GM18505 (cell line): ENCODE data around the gene DZIP1L.
"Not testable (repeated sequence)": the region's sequence is repeated elsewhere in the genome, so short reads cannot be mapped to it uniquely, and the experiment has no call there.

Experiments
- ATAC-seq: cut with Tn5 transposase; IDR thresholded peaks from one replicate; pipeline ENCODE4 v1.9.1; 2021; ENCODE audit not compliant: unreplicated experiment
- POLR2A ChIP-seq: IDR thresholded peaks from 4 replicates; pipeline ENCODE4 v1.6.1; 2011; ENCODE audit warnings: borderline replicate concordance; ENCODE audit not compliant: insufficient read depth, insufficient read length; ENCODE audit errors: extremely low read depth

The DZIP1L gene

DNA sequence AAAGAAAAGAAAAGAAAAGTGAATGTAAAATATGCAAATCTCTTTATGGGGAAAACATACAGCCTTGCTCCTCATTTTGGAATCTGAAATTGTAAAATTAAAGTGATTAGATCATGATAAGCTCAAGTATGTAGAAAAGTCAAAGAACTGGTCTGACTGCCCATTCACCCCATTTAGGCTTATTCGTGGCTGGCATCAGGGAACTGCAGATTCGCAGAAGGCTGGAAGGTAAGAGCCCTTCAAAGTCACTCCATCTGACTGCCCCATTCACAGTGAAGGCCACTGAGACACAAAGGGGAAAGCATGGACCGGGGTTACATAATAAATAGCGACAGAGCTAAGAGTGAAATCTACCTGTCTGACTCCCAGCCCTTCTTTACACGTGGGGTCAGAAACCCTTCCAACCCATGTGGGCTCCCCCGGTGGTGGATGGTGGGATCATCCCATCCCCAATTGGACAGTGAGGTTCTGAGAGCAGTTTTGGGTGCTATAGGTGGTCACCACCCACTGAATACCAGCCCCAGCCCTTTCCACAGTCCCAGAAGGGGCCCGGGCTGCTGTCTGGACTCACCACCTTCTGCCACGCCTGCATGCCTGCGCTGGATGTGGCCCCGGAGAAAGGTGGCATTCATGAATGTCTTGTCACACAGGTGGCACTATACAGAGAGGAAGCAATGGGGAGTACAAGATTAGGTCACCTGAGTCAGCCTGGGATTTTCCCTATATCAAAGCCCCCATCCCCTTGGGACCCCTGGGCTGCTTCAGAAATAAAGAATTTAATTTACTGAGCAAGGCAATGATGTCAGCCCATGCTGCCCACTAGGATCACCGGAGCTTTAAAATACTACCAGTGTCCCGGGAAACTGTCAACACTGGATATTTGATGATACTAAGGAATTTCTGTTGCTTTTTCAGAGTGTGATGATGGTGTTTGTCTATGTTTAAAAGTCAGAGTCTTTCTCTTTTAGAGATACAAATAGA is 17.9 kb downstream of the DZIP1L start:
- no peak for TF ChIP-seq POLR2A
- ATAC-seq = peak; percentile 66

DNA sequence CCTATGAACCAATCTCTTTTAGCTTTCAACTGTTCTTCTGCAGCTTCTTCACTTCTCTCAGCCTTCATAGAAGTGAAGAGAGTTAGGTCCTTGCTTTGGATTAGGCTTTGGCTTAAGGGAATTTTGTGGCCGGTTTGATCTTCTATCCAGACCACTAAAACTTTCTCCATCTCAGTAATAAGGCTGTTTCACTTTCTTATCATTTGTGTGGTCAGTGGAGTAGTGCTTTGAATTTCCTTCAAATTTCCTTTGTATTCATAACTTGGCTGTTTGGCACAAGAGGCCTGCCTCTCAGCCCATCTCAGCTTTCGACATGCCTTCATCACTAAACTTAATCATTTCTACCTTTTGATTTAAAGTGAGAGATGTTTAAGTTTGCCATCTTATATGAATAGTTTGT is 21.7 kb downstream of the DZIP1L start:
- TF ChIP-seq POLR2A = no peak
- no peak for ATAC-seq

DNA sequence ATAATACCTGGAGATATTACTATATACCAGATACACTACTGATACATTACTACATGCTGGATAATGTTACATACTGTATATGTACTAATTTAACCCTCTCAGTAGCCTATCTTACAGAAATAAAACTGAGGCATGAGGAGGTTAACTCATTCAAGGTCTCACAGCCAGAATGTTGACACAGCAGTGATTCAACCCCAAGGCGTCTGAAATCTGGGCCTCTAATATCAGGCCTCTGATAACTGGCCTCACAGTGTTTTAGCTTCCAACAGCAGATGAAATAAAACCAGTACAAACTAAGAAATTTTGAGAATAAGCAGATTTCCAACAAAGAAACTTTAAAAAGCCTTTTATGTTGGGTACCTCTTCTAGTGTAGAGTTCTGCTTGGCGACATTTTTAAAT is 23.4 kb downstream of the DZIP1L start:
- no peak for ATAC-seq
- TF ChIP-seq POLR2A = no peak

DNA sequence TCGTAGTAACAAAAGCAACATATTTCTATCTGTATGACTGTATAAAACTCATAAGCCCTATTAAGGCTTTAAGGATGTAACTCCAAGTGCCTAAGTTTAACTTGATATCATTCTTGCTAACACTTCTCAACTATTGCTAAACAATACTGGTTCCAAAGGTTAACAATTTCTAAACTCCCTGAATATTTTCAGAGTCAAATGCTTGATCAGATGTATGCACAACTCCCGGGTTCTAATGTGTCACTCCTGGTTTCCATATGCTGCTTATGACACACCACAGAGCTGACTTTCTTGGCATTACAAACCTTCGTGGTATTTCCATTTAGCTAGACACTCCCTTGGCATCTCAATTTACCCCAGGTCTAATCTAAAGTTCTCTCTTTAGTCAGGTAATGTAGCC is 26.3 kb downstream of the DZIP1L start:
- no peak for ATAC-seq
- no peak for TF ChIP-seq POLR2A

DNA sequence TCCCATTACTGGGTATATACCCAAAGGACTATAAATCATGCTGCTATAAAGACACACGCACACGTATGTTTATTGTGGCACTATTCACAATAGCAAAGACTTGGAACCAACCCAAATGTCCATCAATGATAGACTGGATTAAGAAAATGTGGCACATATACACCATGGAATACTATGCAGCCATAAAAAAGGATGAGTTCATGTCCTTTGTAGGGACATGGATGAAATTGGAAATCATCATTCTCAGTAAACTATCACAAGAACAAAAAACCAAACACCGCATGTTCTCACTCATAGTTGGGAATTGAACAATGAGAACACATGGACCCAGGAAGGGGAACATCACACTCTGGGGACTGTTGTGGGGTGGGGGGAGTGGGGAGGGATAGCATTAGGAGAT is 29.7 kb downstream of the DZIP1L start:
- not testable (repeated sequence) for ATAC-seq

DNA sequence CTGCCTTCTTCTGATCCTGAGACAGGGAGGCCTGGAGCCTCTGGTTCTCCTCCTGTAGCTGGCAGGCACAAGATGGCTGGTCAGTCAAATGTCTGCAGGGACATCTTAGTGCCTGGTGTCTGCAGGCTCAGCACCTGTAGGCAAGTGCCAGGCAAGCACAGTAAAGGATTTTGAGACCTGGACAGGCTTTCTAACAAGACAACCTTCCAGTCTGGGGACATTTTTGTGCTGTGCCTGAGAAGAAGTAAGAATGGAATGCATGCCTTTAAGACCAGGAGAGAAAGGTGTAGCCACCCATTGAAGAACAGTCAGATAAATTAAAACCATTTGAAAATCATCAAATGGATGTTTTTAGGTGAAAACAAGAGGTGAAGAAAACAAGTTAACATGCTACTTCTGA is 31.2 kb downstream of the DZIP1L start:
- no peak for TF ChIP-seq POLR2A
- no peak for ATAC-seq

DNA sequence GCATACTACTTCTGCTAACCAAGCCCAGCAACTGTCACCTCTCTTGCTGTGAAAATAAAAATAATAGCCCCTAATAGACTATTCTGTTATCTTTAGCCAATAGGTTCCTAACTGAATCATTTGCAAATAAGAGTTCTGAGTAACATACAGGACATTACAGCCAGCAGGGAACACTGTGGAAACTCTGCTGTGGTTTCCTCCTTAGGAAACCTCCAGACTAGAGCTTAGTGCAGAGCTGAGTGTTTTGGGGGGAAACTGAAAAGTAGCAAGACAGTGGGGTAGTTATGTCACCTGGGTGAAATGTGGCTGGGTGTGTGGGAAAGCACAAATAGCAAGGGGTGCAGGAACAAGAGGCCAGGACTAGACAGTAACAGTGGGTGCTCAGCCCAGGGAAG is 32.4 kb downstream of the DZIP1L start:
- ATAC-seq = no peak
- no peak for TF ChIP-seq POLR2A

DNA sequence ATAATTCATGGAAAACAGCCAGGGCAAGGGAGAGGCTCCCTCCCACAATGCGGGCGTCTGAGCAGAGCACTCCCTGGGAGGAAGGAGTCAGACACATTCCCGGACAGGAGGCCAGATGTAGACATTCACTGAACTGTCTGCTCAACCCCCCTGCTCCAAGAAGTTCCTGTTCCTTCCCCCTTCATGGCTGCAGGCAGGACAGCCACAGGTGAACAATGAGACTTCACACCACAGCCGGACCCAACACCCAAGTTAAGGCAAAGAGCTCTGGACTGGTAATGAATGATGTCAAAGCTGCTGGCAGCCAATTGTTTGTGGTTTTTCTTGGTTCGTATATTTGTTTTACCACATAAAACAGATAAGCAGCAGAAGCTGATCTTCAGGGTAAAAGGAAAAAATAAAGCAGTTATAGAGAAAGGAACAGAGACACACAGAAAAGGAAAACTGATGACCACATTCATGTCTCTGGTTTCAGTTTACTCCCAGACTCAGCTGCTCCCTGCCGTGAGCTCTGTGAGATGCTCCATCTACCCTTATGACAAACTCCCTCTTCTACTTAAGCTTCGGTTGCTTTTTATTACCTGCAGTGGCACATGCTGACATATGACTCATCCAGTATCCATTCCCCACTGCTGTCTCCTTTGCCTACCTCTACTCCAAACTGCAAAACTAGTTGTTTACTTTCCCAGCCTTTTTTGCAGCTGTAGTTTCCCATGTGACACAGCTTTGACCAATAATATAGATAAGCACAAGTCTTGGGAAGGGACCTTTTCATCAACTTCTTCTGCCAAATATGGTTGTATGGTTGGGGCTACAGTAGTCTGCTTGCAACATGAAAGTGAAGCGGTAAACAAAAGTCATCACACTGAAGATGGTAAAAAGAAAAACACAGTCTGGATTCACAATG is 33.1 kb downstream of the DZIP1L start:
- no peak for ATAC-seq
- no peak for TF ChIP-seq POLR2A

DNA sequence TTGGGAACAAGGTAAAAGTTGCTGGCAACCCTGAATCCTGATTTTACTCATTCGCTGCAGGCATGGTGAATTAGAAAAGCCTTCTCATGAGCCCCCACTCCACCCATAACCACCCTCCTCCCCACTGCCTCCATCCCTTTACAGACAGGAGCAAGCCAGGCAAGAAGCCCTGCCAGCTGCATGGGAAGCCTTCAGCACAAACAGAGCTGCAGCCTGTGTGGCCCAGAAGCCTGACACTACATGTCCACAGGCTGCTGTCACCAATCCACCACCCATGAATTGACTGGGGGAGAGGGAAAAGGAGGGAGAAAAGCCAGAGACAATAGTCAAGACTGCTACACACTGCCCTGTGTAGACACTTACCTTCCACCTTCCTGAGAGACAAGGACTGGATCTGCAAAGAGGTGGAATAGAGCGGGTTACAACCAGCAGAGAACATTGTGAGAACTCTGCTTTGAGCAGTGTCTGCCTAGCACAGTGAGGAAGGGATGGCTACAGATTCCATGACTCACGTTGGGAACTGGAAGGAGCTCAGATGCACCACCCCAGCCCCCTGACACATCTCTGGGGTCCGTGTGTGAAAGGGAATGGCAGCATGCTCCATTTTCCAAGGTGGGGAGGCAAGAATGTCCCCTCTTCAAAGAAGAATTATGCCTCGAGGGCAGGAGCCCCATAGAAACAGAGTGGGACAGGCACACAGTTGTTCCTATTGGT is 33.9 kb downstream of the DZIP1L start:
- ATAC-seq = no peak
- TF ChIP-seq POLR2A = no peak

DNA sequence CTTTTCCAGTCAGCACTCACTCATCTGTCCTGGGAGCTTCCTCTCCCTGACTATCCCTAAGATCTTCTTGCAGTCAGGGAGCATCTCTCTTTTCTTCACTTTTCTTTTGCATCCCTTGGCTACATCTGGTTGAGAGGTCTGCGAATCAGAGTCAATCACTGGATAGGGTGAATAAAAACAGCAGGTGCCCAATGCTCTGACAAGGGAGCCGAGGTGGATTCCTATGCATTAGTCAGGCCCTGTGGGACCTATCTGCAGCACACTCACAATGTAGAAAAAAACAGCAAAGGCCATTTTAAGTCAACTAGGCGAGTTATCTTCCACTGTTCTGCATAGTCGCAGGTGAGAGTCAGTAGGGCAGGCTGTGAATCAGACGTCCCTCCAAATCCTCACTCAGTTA is 35.5 kb downstream of the DZIP1L start:
- ATAC-seq = no peak
- TF ChIP-seq POLR2A = no peak

DNA sequence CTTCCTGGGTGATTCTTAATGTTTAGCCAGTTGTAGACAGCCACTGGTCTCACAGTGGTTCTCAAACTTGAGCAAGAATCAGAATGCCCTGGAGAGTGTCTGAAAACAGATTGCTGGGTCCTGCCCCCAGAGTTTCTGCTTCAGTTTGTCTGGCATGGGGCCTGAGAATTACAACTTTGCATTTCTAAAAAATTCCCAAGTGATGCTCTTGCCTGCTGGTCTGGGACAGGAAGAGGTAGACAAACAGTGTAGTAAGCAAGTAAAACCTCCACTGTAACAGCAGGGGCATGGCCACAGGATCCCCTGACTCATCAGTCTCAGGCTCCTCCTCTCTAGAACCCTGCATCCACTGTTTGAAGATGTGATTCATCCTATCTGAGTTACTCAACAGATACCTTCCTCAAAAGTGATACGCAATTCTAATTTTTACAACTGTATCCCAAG is 36.5 kb downstream of the DZIP1L start:
- no peak for TF ChIP-seq POLR2A
- ATAC-seq = no peak

DNA sequence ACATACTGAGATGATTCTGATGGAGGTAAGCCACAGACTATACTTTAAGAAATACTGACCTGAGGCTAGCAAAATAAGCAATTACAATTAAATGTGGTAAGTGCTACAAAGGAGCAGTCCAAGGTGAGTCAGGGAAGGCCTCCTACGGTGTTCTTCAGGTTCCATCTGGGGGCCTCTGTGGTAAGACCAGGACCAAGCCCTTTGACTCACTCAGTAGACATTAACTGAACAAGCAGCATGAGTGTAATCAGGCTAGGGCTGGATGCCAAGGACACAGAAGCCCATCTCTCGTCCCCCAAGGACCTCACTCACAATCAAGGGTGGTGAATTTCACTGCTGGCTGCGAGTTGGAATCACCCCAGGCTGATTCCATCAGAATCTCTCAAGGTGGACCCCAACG is 37.3 kb downstream of the DZIP1L start:
- no peak for TF ChIP-seq POLR2A
- no peak for ATAC-seq

DNA sequence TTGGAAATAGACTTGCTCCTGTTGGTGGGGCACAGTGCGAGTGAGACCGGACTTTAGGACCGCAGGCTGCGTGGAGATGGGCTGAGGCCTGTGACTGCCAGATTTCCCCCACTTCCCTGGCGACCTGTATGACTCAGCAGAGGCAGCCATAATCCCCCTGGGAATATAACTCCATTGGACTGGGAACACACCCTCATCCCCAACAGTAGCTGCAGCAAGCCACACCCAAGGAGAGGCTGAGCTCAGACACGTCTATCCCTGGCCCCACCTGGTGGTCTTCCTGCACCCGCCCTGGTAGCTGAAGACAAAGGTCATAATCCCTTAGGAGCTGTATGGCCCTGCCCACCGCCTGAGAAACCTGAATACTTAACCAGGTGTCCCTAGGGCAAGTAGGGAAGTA is 42.6 kb downstream of the DZIP1L start:
- ATAC-seq = no peak
- no peak for TF ChIP-seq POLR2A
